Cortex of kidney (tissue), 1 donor: Measurements from ENCODE around the gene SASH1.

Experiments
- DNase-seq: peaks from one replicate; lab custom pipeline; 2025; lab: John Stamatoyannopoulos, UW

The SASH1 gene

GRCh38 chr6:148432462-148433195 lies 90.0 kb downstream of the SASH1 start:
- DNase-seq = no peak

- no peak for DNase-seq
Observed at GRCh38 chr6:148435386-148435785, 92.7 kb downstream of the SASH1 start.

- no peak for DNase-seq
Observed at GRCh38 chr6:148436466-148436865, 93.8 kb downstream of the SASH1 start.

- DNase-seq = no peak
Observed at GRCh38 chr6:148438632-148439031, 96.0 kb downstream of the SASH1 start.

GRCh38 chr6:148440016-148440415 lies 97.4 kb downstream of the SASH1 start:
- no peak for DNase-seq

- no peak for DNase-seq
Observed at GRCh38 chr6:148440877-148441453, 98.3 kb downstream of the SASH1 start.

- no peak for DNase-seq
Observed at GRCh38 chr6:148441454-148441911, 98.8 kb downstream of the SASH1 start.

GRCh38 chr6:148443798-148444560 lies 101.3 kb downstream of the SASH1 start:
- no peak for DNase-seq

GRCh38 chr6:148445116-148445515 lies 102.5 kb downstream of the SASH1 start:
- DNase-seq = no peak

GRCh38 chr6:148445620-148446019 lies 103.0 kb downstream of the SASH1 start:
- no peak for DNase-seq

- no peak for DNase-seq
Observed at GRCh38 chr6:148446681-148447080, 104.0 kb downstream of the SASH1 start.

GRCh38 chr6:148447521-148448230 lies 105.0 kb downstream of the SASH1 start:
- no peak for DNase-seq

GRCh38 chr6:148448369-148449012 lies 105.9 kb downstream of the SASH1 start:
- no peak for DNase-seq

GRCh38 chr6:148450866-148451265 lies 108.2 kb downstream of the SASH1 start:
- no peak for DNase-seq

GRCh38 chr6:148451690-148452089 lies 109.1 kb downstream of the SASH1 start:
- DNase-seq = no peak

- no peak for DNase-seq
Observed at GRCh38 chr6:148452876-148453275, 110.2 kb downstream of the SASH1 start.

- DNase-seq = no peak
Observed at GRCh38 chr6:148453906-148454305, 111.3 kb downstream of the SASH1 start.

GRCh38 chr6:148455225-148455624 lies 112.6 kb downstream of the SASH1 start:
- DNase-seq = no peak

GRCh38 chr6:148455674-148456558 lies 113.3 kb downstream of the SASH1 start:
- no peak for DNase-seq

- no peak for DNase-seq
Observed at GRCh38 chr6:148457137-148457842, 114.7 kb downstream of the SASH1 start.
